GM12801 (cell line): ENCODE results near the gene CAPN11.

Experiments
- TF ChIP-seq, protein P1 (sequence below): IDR thresholded peaks from one replicate; pipeline ENCODE4 v1.5.1; 2011; ENCODE audit warnings: control low read depth; ENCODE audit not compliant: insufficient read length; ENCODE audit errors: extremely low read depth

CAPN11 gene

DNA sequence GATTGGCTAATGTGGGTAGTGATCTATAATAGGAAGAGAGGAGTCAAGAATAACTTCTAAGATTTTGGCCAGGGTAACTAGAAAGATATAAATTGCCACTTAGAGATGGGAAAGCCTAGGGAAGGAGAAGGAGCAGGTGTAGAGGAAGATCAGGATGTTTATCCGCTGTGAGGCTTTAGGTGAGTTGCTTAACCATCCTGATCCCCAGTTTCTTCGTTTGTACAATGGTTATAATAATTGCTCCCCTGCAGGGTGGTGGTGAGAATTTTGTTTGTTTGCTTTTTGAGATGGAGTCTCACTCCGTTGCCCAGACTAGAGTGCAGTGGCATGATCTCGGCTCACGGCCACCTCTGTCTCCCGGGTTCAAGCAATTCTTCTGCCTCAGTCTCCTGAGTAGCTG, 55.7 kb downstream of the CAPN11 start:
- TF ChIP-seq, protein P1, sequence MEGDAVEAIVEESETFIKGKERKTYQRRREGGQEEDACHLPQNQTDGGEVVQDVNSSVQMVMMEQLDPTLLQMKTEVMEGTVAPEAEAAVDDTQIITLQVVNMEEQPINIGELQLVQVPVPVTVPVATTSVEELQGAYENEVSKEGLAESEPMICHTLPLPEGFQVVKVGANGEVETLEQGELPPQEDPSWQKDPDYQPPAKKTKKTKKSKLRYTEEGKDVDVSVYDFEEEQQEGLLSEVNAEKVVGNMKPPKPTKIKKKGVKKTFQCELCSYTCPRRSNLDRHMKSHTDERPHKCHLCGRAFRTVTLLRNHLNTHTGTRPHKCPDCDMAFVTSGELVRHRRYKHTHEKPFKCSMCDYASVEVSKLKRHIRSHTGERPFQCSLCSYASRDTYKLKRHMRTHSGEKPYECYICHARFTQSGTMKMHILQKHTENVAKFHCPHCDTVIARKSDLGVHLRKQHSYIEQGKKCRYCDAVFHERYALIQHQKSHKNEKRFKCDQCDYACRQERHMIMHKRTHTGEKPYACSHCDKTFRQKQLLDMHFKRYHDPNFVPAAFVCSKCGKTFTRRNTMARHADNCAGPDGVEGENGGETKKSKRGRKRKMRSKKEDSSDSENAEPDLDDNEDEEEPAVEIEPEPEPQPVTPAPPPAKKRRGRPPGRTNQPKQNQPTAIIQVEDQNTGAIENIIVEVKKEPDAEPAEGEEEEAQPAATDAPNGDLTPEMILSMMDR: no peak

DNA sequence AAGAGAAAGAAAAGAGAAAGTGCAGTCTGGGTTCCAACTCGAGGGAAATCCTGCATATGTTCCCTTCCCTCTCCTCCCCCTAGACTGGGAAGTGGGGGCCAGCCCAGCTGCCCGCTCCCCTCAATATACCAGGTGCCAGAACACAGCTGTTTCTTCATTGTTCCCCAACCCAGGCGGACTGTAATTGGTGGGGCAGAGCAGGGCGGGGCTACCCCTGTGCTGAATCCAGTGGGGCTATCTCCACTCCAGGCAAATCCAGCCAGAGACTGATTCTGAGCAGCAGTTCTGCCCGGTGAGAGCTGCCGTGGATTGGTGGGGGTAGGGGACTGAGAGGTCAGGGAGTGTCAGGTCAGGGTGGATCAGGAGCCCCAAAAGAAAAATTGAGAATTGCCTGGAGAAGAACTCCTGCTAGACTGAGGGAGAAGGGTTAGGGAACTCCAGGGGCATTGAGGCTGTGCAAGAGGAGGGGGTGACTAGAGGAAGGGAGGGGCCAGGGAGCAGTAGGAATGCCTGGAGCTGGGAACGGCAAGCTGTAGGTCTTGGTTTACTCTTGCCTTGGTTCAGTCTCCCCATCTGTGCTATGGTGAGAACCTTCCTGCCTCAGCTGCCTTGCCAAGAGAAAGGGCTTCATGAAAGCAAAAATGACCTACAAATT, 58.2 kb downstream of the CAPN11 start, which contains the start of gene MYMX:
Gene MYMX, plus strand, starts transcription at position 250 of the 655 bp plus-strand sequence. CDS start 546 bp downstream, outside the sequence.
- TF ChIP-seq, protein P1: no peak

GRCh38 chr6:44217332-44218143, 58.9 kb downstream of the CAPN11 start:
- TF ChIP-seq, protein P1: no peak

GRCh38 chr6:44219053-44219814, 60.6 kb downstream of the CAPN11 start:
- TF ChIP-seq, protein P1: no peak

- TF ChIP-seq, protein P1: no peak
Observed at GRCh38 chr6:44219815-44220784, 61.5 kb downstream of the CAPN11 start.

DNA sequence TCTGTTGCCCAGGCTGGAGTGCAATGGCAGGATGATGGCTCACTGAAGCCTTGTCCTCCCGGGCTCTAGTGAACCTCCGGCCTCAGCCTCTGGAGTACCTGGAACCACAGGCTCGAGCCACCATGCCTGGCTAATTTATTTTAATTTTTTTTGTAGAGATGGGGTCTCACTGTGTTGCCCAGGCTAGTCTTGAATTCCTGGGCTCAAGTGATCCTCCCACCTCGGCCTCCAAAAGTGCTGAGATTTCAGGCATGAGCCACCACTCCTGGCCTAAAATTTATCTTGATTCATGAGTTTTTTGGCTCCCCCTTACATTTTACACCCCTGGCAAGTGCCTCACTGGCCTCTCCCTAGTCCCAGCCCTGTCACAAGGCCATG, 62.3 kb downstream of the CAPN11 start:
- TF ChIP-seq, protein P1: no peak
